HPDE6-E6E7 (cell line): ENCODE measurements around the gene ZMYND15.
A peak's percentile ranks its signal among the peaks of the same experiment; 100 is the strongest.

Experiments used
- DNase-seq: peaks from one replicate; pipeline ENCODE4 v3.0.0; 2011; ENCODE audit warnings: missing footprints; ENCODE audit errors: extremely low spot score

The ZMYND15 gene

DNA sequence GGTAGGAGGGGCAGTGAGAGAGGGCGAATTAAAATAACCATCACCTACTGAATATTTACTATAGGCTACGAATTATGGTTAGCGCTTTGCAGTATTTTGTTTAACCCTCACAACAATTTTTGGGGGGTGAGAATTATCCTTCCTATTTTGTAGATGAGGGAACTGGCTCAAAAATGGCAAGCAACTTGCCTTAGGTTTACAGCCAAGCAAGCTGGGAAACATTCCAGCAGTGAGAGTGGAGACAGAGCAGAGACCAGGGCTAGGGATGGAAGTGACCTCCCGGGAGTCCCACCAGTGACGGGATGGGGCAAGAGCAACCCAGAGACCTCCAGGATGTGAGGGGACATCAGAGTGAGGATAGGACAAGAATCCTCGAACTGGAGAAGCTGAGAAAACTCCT is 46.9 kb downstream of the ZMYND15 start:
- DNase-seq = no peak

DNA sequence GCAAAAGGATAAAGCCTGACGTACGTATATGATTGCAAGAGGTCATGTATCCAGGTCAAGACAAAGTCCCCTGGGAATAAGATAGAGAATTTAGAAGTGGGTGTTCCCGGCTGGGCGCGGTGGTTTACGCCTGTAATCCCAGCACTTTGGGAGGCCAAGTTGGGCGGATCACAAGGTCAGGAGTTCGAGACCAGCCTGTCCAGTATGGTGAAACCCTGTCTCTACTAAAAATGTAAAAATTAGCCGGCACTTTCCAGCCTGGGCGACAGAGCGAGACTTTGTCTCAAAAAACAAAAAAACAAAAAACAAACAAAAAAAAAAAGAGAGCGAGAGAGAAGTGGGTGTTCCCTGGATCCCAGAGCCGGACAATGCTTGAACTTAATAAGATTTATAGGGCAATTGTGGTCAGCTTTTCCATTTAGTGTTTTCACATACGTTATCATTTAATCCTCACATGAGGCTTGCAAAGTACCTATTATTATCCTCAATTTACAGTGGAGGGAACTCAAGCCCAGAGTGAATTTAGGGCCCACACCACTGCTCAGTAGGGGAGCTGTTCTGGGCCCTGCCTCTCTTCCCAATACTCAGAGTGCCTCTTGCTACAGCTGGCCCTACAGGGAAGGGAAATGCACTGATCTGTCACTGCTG is 48.6 kb downstream of the ZMYND15 start:
- DNase-seq = no peak

DNA sequence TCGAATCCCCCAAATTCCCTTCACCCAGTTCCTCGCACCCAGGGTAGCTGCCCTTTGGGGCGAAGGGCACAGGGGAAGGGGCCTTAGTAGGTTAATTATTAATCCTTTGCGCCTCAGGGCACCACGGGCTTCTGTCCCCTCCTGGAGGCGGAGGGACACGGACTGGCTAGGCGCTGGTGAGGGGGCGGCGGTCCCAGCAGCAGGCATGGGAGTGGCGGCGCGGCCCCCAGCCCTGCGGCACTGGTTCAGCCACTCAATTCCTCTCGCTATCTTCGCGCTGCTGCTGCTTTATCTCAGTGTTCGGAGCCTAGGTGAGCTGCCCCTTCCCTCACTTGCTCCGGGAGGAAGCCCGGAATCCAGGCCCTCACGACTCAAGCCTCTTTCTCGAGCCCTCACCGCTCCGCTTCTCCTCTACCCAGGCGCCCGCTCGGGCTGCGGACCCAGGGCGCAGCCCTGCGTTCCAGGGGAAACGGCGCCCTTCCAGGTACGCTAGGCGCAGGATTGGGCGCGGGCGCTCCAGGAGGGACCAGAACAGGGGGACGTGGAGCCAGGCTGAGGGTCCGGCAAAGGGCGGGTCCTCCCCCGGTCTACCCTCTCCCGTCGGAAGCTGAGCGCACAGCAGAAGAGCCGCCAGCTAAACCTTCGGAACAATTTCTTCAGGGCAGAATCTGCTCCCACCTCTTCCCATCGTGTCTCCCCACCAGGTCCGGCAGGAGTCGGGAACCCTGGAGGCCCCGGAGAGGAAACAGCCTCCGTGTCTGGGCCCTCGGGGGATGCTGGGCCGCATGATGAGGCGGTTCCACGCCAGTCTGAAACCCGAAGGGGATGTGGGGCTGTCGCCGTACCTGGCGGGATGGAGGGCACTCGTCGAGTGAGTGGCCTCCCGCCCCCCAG is 49.4 kb downstream of the ZMYND15 start, which contains the start of gene GLTPD2:
GLTPD2 (plus strand) TSS at position 158 of the 894 bp plus-strand sequence; CDS start at position 206, 48 bp downstream.
- DNase-seq = no peak

DNA sequence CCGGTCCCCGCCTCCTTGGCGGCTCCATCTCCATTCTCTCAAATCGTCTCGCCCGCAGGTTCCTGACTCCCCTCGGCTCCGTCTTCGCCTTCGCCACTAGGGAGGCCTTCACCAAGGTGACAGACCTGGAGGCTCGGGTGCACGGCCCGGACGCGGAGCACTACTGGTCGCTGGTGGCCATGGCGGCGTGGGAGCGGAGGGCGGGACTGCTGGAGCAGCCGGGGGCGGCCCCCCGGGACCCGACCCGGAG is 50.0 kb downstream of the ZMYND15 start:
- DNase-seq = no peak

DNA sequence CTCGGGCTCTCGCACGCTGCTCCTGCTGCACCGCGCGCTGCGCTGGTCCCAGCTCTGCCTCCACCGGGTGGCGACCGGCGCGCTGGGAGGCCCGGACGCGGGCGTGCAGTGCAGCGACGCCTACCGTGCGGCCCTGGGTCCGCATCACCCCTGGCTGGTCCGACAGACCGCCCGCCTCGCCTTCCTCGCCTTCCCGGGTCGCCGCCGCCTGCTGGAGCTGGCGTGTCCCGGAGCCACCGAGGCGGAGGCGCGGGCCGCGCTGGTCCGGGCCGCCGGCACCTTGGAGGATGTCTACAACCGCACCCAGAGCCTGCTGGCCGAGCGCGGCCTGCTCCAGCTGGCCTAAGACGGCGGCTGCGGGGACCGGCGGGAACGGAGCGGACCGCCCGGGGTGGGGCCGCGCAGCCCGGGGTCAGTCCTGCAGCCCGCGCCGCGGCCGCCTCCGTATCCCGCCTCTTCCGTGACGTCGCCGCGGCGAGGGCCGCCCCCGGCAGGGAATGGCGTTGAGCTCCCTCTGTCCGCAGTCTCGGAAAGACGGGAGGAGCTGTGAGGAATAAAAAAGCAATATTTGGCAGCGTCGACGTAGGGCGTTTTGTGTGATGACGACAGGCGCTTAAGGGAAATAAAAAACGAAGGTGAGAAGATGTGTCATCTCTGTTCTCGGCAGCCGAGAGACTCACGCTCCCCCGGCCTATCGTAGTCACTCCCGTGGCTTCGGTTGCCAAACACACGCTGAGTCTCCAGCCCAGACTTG is 50.5 kb downstream of the ZMYND15 start:
- peak; percentile 94 for DNase-seq

DNA sequence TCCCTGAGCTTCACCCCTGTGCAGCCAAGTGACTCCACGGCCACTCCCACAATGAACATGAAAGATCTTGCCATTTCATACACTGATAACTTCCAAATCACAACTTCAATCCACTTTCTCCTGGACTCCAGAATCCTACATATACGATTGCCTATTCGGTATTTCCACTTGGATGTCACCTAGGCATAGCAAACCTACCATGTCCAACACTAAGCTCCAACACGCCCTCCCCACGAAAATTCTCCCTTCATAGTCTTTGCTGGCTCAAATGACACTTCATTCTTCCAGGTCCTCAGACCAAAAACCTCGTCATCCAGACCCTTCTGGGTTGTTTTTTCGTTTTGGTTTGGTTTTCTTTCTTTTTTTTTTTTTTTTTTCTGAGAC is 51.1 kb downstream of the ZMYND15 start:
- no peak for DNase-seq

DNA sequence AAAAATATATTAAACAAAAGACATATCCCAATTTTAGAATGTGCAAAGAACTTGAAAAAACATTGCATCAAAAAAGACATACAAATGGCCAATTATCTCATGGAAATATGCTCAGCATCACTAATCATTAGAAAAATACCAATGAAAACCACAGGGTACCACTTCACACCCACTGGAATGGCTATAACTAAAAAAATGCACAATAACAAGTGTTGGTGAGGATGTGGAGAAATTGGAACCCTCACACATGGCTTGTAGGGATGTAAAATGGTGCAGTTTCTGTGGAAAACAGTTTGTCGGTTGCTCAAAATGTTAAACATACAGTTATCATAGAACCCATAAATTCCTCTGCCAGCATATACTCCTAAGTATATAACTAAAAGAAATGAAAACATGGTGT is 55.5 kb downstream of the ZMYND15 start:
- DNase-seq = no peak
